ENCODE measurements around the gene CD6.

Gene CD6

DNA sequence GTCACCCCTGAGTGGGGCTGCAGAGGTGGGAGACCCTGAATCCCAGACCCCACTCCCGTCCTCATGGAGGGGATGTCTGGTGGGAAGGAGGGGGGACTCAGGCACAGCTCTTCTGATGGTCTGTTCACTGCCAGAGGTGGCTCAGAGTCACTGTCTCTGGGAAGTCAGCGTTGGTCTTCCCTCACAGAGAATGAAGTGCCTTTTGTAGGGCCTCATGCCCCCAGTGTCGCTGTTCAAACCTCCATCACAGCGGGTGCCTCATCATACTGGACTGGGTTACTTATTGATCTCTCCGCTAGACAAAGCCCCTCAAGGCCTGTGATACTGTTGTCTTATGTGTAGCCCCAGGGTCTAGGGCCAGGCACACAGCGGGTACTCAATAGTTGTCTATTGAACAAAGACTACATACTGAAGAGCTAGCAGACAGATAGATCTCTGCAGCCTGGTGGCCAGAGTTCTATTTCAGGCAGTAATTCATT is 41.3 kb downstream of the CD6 start:
- TF ChIP-seq, protein P1, sequence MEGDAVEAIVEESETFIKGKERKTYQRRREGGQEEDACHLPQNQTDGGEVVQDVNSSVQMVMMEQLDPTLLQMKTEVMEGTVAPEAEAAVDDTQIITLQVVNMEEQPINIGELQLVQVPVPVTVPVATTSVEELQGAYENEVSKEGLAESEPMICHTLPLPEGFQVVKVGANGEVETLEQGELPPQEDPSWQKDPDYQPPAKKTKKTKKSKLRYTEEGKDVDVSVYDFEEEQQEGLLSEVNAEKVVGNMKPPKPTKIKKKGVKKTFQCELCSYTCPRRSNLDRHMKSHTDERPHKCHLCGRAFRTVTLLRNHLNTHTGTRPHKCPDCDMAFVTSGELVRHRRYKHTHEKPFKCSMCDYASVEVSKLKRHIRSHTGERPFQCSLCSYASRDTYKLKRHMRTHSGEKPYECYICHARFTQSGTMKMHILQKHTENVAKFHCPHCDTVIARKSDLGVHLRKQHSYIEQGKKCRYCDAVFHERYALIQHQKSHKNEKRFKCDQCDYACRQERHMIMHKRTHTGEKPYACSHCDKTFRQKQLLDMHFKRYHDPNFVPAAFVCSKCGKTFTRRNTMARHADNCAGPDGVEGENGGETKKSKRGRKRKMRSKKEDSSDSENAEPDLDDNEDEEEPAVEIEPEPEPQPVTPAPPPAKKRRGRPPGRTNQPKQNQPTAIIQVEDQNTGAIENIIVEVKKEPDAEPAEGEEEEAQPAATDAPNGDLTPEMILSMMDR (IDR thresholded peaks at IDR 0.05; ENCODE audit: low read depth, low read length): no peak
- TF ChIP-seq MYC (IDR thresholded peaks at IDR 0.05; ENCODE audit: low read depth, low read length): no peak
- TF ChIP-seq POLR2A (IDR thresholded peaks at IDR 0.05; ENCODE audit: extremely low read depth, insufficient read length): no peak
- TF ChIP-seq, protein P2, sequence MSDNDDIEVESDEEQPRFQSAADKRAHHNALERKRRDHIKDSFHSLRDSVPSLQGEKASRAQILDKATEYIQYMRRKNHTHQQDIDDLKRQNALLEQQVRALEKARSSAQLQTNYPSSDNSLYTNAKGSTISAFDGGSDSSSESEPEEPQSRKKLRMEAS (IDR thresholded peaks at IDR 0.05; ENCODE audit: low read depth, low read length): no peak
- no peak for DNase-seq (ENCODE audit: low read depth)
- H3K4me3 ChIP-seq (ENCODE audit: low read depth, low read length): no peak overlapping the region

DNA sequence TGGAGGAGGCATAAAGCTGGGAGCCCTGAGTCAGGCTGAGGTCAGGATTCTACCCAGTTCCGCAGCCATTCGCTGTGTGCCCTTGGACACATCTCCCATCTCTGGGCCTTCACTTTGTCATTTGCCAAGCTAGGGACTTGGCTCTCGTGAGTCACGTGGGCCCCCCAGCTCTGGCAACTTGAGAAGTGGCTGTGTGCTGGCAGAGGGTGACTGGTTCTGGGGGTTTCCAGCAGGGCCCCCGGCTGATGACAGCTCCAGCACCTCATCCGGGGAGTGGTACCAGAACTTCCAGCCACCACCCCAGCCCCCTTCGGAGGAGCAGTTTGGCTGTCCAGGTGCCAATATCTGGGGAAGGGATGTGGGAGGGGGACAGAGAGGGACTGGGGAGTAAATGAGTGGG is 46.6 kb downstream of the CD6 start:
- no peak for TF ChIP-seq POLR2A (IDR thresholded peaks at IDR 0.05; ENCODE audit: extremely low read depth, insufficient read length)
- TF ChIP-seq MYC (IDR thresholded peaks at IDR 0.05; ENCODE audit: low read depth, low read length): no peak
- TF ChIP-seq, protein P2 (IDR thresholded peaks at IDR 0.05; ENCODE audit: low read depth, low read length): no peak
- TF ChIP-seq, protein P1 (IDR thresholded peaks at IDR 0.05; ENCODE audit: low read depth, low read length): no peak
- H3K4me3 ChIP-seq (ENCODE audit: low read depth, low read length): no peak overlapping the region
- no peak for DNase-seq (ENCODE audit: low read depth)

DNA sequence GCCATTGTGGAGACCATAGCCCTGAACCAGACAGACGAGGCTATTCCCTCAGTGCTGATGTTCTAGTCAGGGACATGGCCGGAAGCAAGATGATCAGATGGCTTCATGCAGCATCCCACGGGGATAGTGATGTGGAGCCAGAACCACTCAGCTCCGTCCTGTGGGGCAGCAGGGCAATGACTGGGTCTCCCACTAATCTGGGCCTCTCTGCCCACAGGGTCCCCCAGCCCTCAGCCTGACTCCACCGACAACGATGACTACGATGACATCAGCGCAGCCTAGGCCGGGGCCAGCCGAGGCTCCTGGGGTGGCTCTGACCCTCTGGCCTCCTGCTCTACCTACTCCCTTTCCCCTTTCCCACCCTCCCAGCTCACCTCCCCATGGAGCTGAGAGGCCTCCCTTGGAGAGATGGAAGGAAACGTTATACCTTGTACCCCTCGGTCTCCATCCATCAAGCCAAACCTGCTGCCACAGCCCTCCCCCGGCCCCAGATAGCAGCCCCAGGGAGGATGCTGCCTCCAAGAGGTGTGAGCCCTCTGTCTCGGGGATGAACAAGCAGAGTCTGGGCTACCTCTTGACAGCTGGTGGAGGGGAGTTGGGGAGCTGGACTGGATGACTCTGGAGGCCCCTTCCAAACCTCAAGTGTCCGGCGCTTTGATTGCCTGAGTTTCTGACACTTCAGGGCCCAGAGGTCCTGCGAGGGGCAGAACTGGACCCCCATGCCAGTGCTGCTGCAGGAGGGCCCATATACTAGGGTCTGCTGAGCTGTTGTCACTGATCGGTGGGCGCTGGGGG is 47.8 kb downstream of the CD6 start:
- TF ChIP-seq, protein P2 (IDR thresholded peaks at IDR 0.05; ENCODE audit: low read depth, low read length): no peak
- TF ChIP-seq MYC (IDR thresholded peaks at IDR 0.05; ENCODE audit: low read depth, low read length) (no peak), POLR2A (IDR thresholded peaks at IDR 0.05; ENCODE audit: extremely low read depth, insufficient read length) (no peak)
- TF ChIP-seq, protein P1 (IDR thresholded peaks at IDR 0.05; ENCODE audit: low read depth, low read length): no peak
- DNase-seq (ENCODE audit: low read depth): no peak
- H3K4me3 ChIP-seq (ENCODE audit: low read depth, low read length): no peak overlapping the region

DNA sequence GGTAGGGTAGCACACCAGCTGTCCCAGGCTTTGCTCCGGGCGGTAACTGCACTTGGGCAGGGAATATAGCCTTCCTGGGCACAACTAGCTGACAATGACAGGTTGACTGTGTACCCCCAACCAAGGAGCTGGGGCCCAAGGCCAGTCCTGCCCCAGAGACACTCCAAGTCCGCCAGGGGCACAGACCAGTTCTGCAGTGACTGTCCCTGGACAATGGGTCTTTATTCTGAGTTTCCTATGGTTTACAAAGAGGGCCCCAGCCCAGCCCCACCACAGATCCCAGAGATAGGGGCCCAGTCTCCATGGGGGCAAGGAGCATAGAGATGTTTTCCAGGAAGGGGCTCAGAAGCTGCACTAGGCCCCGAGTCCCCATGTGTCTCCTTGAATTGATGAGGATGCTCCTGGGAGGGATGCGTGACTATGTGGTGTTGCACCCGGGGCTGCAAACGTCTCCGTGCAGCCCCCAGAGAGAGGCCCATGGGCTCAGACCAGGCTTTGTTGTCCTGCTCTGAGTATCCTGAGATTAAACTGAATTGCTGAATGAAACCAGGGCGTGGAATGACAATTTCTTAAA is 48.4 kb downstream of the CD6 start:
- no peak for DNase-seq (ENCODE audit: low read depth)
- no peak overlapping the region for H3K4me3 ChIP-seq (ENCODE audit: low read depth, low read length)
- TF ChIP-seq MYC (IDR thresholded peaks at IDR 0.05; ENCODE audit: low read depth, low read length): no peak
- no peak for TF ChIP-seq POLR2A (IDR thresholded peaks at IDR 0.05; ENCODE audit: extremely low read depth, insufficient read length)
- TF ChIP-seq, protein P1 (IDR thresholded peaks at IDR 0.05; ENCODE audit: low read depth, low read length): no peak
- TF ChIP-seq, protein P2 (IDR thresholded peaks at IDR 0.05; ENCODE audit: low read depth, low read length): no peak

DNA sequence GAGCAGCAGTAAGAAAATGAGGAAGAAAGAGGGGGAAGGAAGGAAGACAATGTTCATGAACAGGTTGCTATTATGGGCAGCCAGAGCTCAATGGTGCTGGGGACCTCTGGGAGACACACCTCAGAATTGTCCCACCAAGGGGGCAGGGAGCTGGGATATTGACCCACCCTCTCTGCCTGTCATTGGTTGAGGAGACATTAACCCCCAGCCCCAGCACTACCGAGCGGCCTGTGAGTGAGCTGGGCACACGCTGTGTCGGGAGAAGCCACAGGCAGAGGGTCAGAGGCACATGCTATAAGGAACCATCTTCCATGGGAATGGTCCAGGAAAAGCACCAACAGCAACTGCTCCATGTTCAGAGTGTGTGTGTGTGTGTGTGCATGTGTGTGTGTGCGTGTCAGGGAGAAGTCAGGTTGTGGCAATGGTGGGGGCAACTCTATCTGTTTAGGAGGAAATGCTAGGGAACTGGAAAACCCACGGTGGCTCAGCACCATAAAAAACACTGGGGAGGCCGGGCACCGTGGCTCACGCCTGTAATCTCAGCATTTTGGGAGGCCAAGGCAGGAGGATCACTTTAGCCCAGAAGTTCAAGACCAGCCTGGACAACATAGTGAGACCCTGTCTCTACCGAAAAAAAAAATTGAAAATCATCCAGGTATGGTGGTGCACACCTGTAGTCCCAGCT is 49.2 kb downstream of the CD6 start:
- H3K4me3 ChIP-seq (ENCODE audit: low read depth, low read length): no peak overlapping the region
- no peak for DNase-seq (ENCODE audit: low read depth)
- TF ChIP-seq, protein P2 (IDR thresholded peaks at IDR 0.05; ENCODE audit: low read depth, low read length): no peak
- TF ChIP-seq, protein P1 (IDR thresholded peaks at IDR 0.05; ENCODE audit: low read depth, low read length): no peak
- no peak for TF ChIP-seq MYC (IDR thresholded peaks at IDR 0.05; ENCODE audit: low read depth, low read length)
- TF ChIP-seq POLR2A (IDR thresholded peaks at IDR 0.05; ENCODE audit: extremely low read depth, insufficient read length): no peak
